Right lobe of liver (tissue), 4 donors: ENCODE data around the gene DCST2.

Source experiments
- CTCF ChIP-seq, 4 donors: fragments of 200-600 bp in 3 of 4; fragments of 450-650 bp in 1 of 4; IDR thresholded peaks; one replicate each; pipeline versions ENCODE4 v1.5.1 to v1.8.0; 2016 to 2022; ENCODE audit warnings: antibody characterized with exemption in 4 of 4, mild to moderate bottlenecking in 2 of 4
- POLR2A ChIP-seq: fragments of 450-650 bp; IDR thresholded peaks from one replicate; pipeline ENCODE4 v1.6.1; 2017; ENCODE audit warnings: antibody characterized with exemption, mild to moderate bottlenecking
- donor health status: DM: no; HTN: no; CAD: no.
- donor health status: DM: no; HTN: no; CAD: no.
- donor health status: DM: no; HTN: yes; CAD: no.

DNA sequence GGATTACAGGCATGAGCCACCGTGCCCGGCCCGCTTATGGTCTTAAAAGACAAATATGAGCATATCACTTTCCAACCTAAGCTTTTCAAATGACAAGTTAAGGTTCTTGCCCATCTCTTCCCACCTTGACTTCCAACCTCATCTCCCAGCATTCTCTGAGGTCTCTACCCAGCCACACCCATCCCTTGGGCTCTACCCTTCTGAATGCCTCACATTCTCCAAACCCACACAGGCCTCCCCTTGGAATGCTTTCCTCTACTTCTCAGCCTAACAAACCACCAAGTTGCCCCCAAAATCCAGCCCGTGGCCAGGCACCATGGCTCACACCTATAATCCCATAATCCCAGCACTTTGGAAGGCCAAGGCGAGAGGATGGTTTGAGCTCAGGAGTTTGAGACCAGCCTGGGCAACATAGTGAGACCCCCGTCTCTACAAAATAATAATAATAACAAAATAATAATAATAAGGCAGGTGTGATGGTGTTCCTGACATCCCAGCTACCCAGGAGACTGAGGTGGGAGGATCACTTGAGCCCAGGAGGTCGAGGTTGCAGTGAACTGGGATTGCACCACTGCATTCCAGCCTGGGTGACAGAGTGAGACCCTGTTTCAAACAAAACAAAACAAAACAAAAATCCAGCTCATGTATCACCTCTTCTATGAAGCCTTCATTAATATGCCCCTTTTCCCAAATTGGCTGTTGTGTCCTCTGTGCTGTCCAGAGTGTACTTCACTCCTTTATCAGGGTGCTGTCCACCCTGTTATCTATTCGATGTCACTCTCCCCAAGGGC, 11.2 kb downstream of the DCST2 start:
- TF ChIP-seq POLR2A: no peak
- TF ChIP-seq CTCF (IDR thresholded peaks at IDR 0.05): no peak
